Subcutaneous adipose tissue (tissue), 4 donors: ENCODE data around the gene MCC. TPM values are rescaled to one million over a fixed set of nuclear protein-coding genes. Genes with fewer than 3 reads are reported as not detected.

Experiments used
- total RNA-seq, 4 donors: library from RNA; depleted of rRNA; stranded (reverse); fragments of >200 nt; gene quantifications; one replicate each; pipeline ENCODE4 v1.1.0, GENCODE V29; 2016
- TF ChIP-seq, protein P1 (sequence below): fragments of 450-650 bp; IDR thresholded peaks from one replicate; pipeline ENCODE4 v1.5.1; 2016; ENCODE audit warnings: low read depth, mild to moderate bottlenecking, control low read depth, antibody characterized with exemption, moderate library complexity

MCC gene
- total RNA-seq, 4 donors from 2014 or later = 15.0 to 57.3 (median 23.7) TPM

DNA sequence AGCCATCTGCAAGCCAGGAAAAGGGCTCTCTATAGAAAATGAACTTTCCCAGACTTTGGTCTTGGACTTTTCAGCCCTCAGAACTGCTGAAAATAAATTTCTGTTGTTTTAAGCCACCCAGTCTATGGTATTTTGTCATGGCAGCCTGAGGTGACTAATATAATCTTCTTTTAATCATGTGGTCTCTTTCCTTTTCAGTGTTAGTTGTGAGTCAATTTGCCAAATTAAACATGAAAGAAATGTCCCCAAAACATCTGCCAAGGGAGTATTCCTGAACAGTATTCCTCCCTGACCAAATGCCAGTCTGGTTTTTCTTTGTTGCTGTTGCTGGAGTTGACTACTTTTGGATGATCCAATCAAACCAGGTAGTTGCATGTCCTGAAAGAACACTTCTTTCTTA is 20.5 kb upstream of the MCC start:
- TF ChIP-seq, protein P1, sequence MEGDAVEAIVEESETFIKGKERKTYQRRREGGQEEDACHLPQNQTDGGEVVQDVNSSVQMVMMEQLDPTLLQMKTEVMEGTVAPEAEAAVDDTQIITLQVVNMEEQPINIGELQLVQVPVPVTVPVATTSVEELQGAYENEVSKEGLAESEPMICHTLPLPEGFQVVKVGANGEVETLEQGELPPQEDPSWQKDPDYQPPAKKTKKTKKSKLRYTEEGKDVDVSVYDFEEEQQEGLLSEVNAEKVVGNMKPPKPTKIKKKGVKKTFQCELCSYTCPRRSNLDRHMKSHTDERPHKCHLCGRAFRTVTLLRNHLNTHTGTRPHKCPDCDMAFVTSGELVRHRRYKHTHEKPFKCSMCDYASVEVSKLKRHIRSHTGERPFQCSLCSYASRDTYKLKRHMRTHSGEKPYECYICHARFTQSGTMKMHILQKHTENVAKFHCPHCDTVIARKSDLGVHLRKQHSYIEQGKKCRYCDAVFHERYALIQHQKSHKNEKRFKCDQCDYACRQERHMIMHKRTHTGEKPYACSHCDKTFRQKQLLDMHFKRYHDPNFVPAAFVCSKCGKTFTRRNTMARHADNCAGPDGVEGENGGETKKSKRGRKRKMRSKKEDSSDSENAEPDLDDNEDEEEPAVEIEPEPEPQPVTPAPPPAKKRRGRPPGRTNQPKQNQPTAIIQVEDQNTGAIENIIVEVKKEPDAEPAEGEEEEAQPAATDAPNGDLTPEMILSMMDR = no peak

GRCh38 chr5:113507601-113508000 is 19.3 kb upstream of the MCC start:
- TF ChIP-seq, protein P1 = no peak

DNA sequence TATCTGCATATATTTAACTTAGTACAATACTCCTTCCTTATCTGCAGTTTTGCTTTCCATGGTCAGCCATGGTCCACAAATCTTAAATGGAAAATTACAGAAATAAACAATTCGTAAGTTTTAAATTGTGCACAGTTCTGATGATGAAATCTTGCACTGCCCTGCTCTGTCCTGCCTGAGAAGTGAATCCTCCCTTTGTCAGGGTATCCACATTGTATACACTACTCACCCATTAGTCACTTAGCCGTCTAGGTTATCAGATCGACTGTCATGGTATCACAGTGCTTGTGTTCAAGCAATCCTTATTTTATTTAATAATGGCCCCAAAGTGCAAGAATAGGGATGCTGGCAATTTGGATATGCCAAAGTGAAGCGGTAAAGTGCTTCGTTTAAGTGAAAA is 16.9 kb upstream of the MCC start:
- TF ChIP-seq, protein P1 = no peak

GRCh38 chr5:113503146-113503545 is 14.9 kb upstream of the MCC start:
- TF ChIP-seq, protein P1 = no peak

- TF ChIP-seq, protein P1 = no peak
Observed at GRCh38 chr5:113502073-113502472, 13.8 kb upstream of the MCC start.

- TF ChIP-seq, protein P1 = no peak
Observed at GRCh38 chr5:113495422-113495841, 7.2 kb upstream of the MCC start.

DNA sequence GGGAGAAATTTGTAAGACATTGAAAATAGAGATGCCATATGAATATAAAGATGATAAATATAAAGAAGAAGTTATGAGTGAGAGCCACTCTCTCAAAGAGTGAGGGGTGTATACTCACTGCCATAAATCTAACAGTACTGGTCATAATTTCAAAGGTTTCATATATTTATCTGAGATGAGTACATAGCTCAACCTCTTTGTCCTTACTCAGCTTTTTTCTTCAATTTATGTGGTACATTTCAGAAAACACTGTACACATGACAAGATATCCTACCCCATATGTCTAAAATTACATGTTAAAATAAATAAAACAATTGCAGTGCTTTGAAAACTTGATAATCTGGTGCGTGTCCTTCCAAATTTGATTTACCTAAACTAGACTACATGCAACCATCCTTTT is 5.2 kb upstream of the MCC start:
- TF ChIP-seq, protein P1 = no peak

GRCh38 chr5:113491022-113491421 is 2.8 kb upstream of the MCC start:
- TF ChIP-seq, protein P1 = no peak
